HG03442 (cell line): ENCODE results near the gene ADCY5.

Experiments
- ATAC-seq: cut with Tn5 transposase; IDR thresholded peaks from one replicate; pipeline ENCODE4 v1.9.1; 2021; ENCODE audit warnings: mild to moderate bottlenecking, moderate library complexity; ENCODE audit not compliant: unreplicated experiment

Gene ADCY5

DNA sequence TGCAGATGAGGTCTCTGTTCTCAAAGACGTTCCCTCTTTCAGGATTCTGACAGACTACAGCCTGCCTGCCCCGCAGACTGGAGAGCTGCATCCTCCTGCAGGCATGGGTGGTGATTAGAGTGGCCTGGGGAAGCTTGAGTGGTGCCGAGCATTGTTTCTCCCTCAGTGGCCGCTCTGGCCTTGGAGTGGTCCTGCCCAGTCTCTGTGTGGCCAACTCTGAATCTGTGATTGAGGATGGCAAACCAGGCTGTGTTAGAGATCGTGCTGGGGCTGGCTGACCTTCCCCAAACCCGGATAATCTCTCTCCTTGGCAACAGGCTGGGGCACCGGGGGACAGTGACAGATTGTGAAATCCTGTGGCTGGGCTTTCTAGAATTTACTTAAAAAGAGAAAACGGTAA is 11.0 kb upstream of the ADCY5 start:
- ATAC-seq: no peak

- no peak for ATAC-seq
These were observed 9.4 kb upstream of the ADCY5 start for GRCh38 chr3:123458255-123458654.

GRCh38 chr3:123457841-123458240 is 9.0 kb upstream of the ADCY5 start:
- no peak for ATAC-seq

DNA sequence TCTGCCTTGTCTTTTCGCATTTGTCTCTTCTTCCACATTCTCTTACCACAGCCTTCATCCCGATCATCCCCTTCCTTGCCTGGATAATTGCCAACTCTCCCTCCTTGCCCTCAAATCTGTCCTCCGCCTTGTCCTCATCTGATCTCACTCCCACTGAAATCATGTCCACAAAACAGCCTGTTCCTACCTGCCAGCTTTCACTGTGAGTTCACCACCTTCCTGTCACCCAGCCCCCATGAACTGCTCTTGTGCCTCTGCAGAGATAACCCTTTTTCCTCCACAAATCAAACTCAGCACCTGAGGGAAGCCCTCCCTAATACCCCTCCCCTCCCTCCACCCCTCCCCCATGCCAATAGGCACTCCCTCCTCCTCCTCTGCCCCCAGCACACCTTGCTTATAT is 4.8 kb upstream of the ADCY5 start:
- ATAC-seq: no peak

GRCh38 chr3:123451186-123451585 is 2.3 kb upstream of the ADCY5 start:
- no peak for ATAC-seq

DNA sequence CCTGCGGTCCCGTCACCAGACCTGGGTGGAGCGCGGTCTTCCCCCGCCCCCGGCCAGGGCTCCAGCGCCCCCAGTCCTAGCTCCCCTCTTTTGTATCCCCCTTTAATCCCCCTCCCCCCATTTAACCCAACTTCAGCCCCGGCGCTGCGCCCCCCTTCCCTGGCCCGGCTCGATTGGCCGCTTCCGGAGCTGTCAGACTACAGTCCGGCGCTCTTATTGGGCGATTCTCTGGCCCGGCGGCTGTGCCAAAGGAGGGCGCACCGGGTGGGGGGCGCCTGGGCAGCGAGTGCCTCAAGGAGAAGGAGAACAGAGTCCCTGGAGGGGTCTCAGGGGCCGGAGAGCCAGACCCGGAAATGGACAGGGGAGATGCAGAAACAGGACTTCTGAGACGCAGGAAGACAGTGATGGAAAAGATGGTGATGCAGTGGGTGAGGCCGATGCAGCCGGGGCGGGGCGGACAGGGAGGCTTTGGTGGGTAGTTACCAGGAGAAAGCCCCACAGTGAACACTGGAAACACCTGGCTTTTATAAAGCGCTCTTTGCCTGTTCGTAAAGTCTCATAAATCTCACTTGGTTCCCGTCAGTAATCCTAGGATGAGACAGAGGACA is 1.2 kb upstream of the ADCY5 start:
- ATAC-seq: no peak

DNA sequence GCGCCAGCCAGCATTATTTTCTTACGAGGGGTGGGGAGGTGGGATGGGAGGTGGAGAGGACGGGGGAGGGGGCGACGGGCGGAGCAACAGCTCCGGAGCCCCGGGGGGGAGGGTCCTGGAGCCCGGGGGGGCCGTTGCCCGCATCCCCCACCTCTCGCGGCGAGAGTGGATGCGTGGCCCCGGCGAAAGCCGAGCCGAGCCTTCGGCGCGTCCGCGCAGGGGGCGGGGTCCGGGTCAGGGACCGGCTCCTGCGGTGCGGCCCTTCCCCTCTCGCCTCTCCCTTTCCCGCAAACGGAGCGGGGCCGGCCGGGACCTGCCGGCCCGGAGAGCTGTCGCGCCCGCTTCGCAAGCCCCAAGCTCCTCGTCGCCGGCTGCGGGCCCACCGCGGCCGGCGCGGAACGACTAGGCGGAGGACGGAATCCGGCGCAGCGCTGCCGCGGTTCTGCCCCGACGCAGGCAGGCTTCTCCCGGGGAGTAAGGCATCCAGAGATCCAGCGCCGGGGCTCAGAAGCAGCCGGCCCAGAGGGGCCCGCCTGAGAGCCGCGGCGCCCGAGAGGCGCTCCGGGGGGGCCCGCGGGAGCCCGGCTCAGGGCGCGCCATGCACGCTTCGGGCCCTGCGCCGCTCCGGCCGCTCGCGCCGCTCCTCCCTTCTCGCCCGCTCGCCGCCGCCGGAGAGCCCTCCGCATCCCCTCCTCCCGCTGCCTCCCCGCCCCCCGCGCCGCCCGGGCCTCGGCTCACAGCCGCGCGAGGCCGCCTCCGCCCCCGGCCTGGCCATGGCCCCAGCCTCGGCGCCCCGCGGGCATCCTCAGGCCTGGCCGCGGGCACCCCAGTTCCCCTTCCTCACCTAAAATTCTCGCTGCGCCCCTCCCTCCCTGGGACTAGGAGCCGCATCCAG is 459 bp upstream of the ADCY5 start:
- no peak for ATAC-seq

GRCh38 chr3:123447749-123448517 is 957 bp downstream of the ADCY5 start:
- no peak for ATAC-seq

GRCh38 chr3:123447416-123447748 is 1.5 kb downstream of the ADCY5 start:
- ATAC-seq: no peak

DNA sequence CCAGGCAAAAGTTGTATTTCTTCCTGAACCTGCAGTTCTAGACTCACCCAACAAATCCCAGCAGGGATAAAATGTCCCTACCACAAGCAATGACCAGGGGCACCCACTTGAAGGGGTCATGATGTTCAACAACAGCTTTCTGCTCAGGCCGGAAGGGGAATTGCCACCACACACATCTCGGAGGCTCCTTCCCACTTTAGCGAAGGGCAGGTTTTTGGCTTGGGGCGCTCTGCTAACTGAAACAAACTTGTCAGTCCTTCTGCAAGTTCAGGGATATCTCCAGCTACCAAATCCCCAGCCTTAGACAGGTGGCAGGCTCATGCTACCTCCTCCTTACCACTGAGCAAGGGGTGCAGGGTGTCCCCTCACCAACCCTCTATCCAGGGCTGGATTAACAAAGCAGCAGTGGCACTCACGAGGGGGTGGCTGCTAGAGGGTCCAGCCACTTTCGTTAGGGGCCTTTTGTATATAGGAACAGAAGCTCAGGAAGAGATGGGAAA is 2.2 kb downstream of the ADCY5 start:
- ATAC-seq: no peak

- no peak for ATAC-seq
These were observed 2.7 kb downstream of the ADCY5 start for GRCh38 chr3:123446210-123446609.

DNA sequence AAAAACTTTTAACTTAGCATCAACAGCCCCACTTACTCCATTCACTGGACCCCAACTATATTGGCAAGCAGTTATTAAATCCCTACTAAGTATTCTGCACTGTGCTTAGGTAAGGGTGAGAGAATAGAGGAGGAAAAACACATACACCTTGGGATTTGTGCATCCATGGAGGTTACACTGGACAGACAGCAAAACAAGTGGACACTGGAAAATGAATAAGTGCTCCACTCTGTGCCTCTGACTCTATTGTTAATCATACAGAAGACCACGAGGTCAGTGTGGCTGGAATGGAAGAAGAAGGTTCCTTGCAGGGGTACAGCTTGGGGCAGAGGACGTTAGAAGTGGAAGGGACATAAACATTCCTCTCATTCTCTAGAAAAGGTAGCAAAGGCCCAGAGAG is 3.2 kb downstream of the ADCY5 start:
- no peak for ATAC-seq

GRCh38 chr3:123444744-123445143 is 4.1 kb downstream of the ADCY5 start:
- ATAC-seq: no peak

DNA sequence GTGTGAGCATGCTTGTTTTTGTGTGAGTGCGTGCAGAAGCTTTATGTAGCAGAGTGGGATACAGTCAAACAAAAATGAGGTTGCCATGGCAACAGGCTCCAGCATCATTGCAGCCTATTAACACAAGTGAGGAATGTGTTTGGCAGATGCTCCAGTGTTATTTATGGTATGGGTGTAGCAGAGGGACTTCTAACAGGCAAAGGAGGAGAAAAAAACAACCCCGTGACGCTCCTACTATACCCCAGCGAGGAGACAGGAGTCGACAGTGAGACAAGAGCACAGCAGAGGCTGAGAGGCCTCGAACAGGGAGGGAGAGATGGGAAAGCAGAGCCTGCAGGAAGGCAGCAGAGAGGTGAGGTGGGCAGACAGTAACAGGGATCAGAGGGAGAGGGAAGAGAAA is 4.9 kb downstream of the ADCY5 start:
- no peak for ATAC-seq

- ATAC-seq: no peak
These were observed 6.0 kb downstream of the ADCY5 start for GRCh38 chr3:123442908-123443307.

GRCh38 chr3:123442125-123442524 is 6.8 kb downstream of the ADCY5 start:
- no peak for ATAC-seq

- ATAC-seq: no peak
These were observed 8.9 kb downstream of the ADCY5 start for GRCh38 chr3:123439806-123440580.

GRCh38 chr3:123432832-123433523 is 15.9 kb downstream of the ADCY5 start:
- ATAC-seq: no peak

DNA sequence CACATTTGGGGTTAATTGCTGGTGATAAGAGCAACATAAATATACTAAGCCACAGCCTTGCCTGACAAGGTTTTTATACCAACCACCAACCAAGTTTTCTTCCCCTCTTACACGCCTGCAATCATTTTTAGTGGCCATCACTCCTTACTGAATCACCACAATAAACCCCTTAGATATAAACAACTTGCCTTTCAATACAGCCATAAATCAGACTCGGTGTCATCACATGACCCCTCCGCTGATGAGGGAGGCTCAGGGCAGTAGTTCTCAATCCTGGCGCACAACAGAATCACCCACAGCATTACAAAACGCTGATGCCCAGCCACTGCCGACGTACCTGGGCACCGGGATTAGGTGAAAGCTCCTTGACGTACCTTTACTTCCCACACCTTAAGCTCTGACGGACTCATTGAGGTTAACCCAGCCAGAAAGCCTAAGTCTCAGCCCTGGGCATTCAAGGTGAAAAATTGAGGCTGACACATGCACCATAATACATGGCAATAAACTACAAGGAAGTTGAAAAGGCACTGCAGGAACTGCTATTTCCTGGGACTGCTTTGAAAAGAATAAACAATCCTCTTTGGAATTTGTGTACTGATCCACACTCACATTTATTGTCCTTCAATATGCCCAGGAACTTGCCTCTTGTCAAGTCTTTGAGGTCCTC is 17.1 kb downstream of the ADCY5 start:
- no peak for ATAC-seq
